HepG2 (cell line): Measurements from ENCODE around the gene MTF1. TPM values are rescaled to one million over a fixed set of nuclear protein-coding genes. Genes with fewer than 3 reads are reported as not detected.

Experiments
- ATAC-seq: fragments of 200-7000 bp; cut with Tn5 transposase; 3 replicates; pipeline ENCODE4 v1.9.1; 2020; ENCODE audit warnings: mild to moderate bottlenecking, moderate library complexity
- Bru-seq: library from RNA; stranded (reverse); fragments of 400-500 nt; gene quantifications from one replicate; lab custom pipeline; 2021; lab: Mats Ljungman, UMichigan
- BruChase-seq, 2 experiments: library from RNA; stranded (reverse); fragments of 400-500 nt; gene quantifications; one replicate each; lab custom pipeline; 2021; lab: Mats Ljungman, UMichigan
- BruUV-seq: library from RNA; stranded (reverse); fragments of 400-500 nt; replicated peaks from 2 replicates; lab custom pipeline; 2021; lab: Mats Ljungman, UMichigan
- CTCF ChIA-PET: fragments of 300-600 bp; formaldehyde crosslinking; extraction: SDS; loops from one replicate; lab custom pipeline; 2021; ENCODE audit warnings: low total read pairs, inconsistent platforms, low intra/inter-chr PET ratio; lab: Yijun Ruan, JAX
- POLR2A ChIA-PET: fragments of 350-600 bp; sonication (Branson Sonifier 250); formaldehyde crosslinking; loops from one replicate; lab custom pipeline; 2020; ENCODE audit warnings: antibody characterized with exemption, inconsistent platforms; lab: Yijun Ruan, JAX
- DNase-seq: peaks from one replicate; pipeline ENCODE4 v3.0.0-alpha.2; 2015; ENCODE audit warnings: low spot score
- FAIRE-seq: peaks from 3 replicates; lab custom pipeline; 2011; peaks lifted over from hg19 to GRCh38; lab: Jason Lieb, UNC
- H2AFZ ChIP-seq: one replicate; pipeline ENCODE4 v1.6.1; 2011; ENCODE audit warnings: low read length, inconsistent platforms
- H3K27ac ChIP-seq: fragments of 300-600 bp; 3 replicates; pipeline ENCODE4 v1.8.0; 2011; ENCODE audit warnings: mixed run types, mild to moderate bottlenecking, mixed read lengths, low read length, inconsistent platforms; ENCODE audit not compliant: insufficient read depth; ENCODE audit errors: extremely low read length
- H3K27me3 ChIP-seq, 2 experiments: fragments of 200-600 bp in 1 of 2; 2 replicates in 1 of 2; 3 replicates in 1 of 2; pipeline versions ENCODE4 v1.6.0 to v1.8.0; 2011; ENCODE audit warnings: low read length in 2 of 2, mild to moderate bottlenecking in 2 of 2, moderate library complexity in 2 of 2, inconsistent platforms in 1 of 2; ENCODE audit not compliant: insufficient read depth in 2 of 2, control insufficient read depth in 1 of 2
- H3K36me3 ChIP-seq, 2 experiments: fragments of 200-600 bp in 1 of 2; replicated peaks in 1 of 2; 2 replicates in 1 of 2; 3 replicates in 1 of 2; pipeline versions ENCODE4 v1.5.1 to v1.8.0; 2011; ENCODE audit warnings: low read length in 2 of 2, inconsistent platforms in 1 of 2; ENCODE audit not compliant: insufficient read depth in 2 of 2, control insufficient read depth in 1 of 2
- H3K4me1 ChIP-seq: 2 replicates; pipeline ENCODE4 v1.5.1; 2012; ENCODE audit warnings: low read length, inconsistent platforms; ENCODE audit not compliant: insufficient read depth
- H3K4me2 ChIP-seq: 2 replicates; pipeline ENCODE4 v1.6.0; 2011; ENCODE audit warnings: low read depth, low read length, inconsistent platforms
- H3K4me3 ChIP-seq, 3 experiments: fragments of 200-600 bp in 1 of 3; sonication (generic), shearing (Covaris generic) in 1 of 3; replicated peaks in 1 of 3; 2 replicates each; pipeline ENCODE4 v1.5.1; 2011 to 2016; ENCODE audit warnings: low read length in 3 of 3, inconsistent platforms in 2 of 3, low read depth in 2 of 3, mild to moderate bottlenecking in 2 of 3, control low read depth in 1 of 3, mixed read lengths in 1 of 3; ENCODE audit not compliant: insufficient read depth in 1 of 3
- H3K79me2 ChIP-seq: one replicate; pipeline ENCODE4 v1.6.1; 2011; ENCODE audit warnings: low read length, inconsistent platforms; ENCODE audit not compliant: insufficient read depth
- H3K9ac ChIP-seq: 2 replicates; pipeline ENCODE4 v1.6.0; 2011; ENCODE audit warnings: mild to moderate bottlenecking, low read depth, low read length, inconsistent platforms; ENCODE audit not compliant: insufficient read depth
- H3K9me3 ChIP-seq: 2 replicates; pipeline ENCODE4 v1.5.1; 2012; ENCODE audit warnings: mild to moderate bottlenecking, low read length
- H4K20me1 ChIP-seq: 2 replicates; pipeline ENCODE4 v1.6.0; 2011; ENCODE audit warnings: inconsistent platforms, mild to moderate bottlenecking, low read length, moderate library complexity; ENCODE audit not compliant: insufficient read depth
- ATF7 ChIP-seq, 2 experiments: fragments of 450-650 bp in 1 of 2; sonication (generic) in 1 of 2; formaldehyde crosslinking in 1 of 2; IDR thresholded peaks; 2 replicates each; pipeline versions ENCODE4 v1.4.0 to v1.6.1; 2016 to 2020; ENCODE audit warnings: antibody characterized with exemption in 1 of 2, mild to moderate bottlenecking in 1 of 2, missing genetic modification reagents in 1 of 2
- HNRNPK ChIP-seq: fragments of 200-400 bp; formaldehyde crosslinking; IDR thresholded peaks from 2 replicates; pipeline ENCODE4 v1.6.1; 2018; ENCODE audit warnings: low read length, low read depth, moderate library complexity, mild to moderate bottlenecking; ENCODE audit not compliant: poor library complexity, severe bottlenecking
- KLF12 ChIP-seq: sonication (generic); formaldehyde crosslinking; IDR thresholded peaks from 2 replicates; pipeline ENCODE4 v1.4.0; 2020; ENCODE audit warnings: missing genetic modification reagents, borderline replicate concordance
- MIER3 ChIP-seq: IDR thresholded peaks from 2 replicates; pipeline ENCODE4 v1.6.1; 2016; ENCODE audit warnings: missing compliant biosample characterization, borderline replicate concordance
- POGZ ChIP-seq: sonication (generic); formaldehyde crosslinking; IDR thresholded peaks from 2 replicates; pipeline ENCODE4 v1.4.0; 2020; ENCODE audit warnings: mild to moderate bottlenecking, missing genetic modification reagents
- PPARG ChIP-seq: conservative IDR thresholded peaks from 2 replicates; pipeline ENCODE4 v1.6.1; 2016; ENCODE audit warnings: missing biosample characterization, missing genetic modification reagents
- SMC3 ChIP-seq: IDR thresholded peaks from 2 replicates; pipeline ENCODE4 v1.6.1; 2011; ENCODE audit warnings: low read length, improper control_type of control experiment
- SPEN ChIP-seq: sonication (generic); formaldehyde crosslinking; IDR thresholded peaks from 2 replicates; pipeline ENCODE4 v1.5.1; 2020; ENCODE audit warnings: low read depth, mild to moderate bottlenecking, missing genetic modification reagents
- TEAD2 ChIP-seq: sonication (generic); formaldehyde crosslinking; IDR thresholded peaks from 2 replicates; pipeline ENCODE4 v1.9.0; 2021; ENCODE audit warnings: missing genetic modification reagents
- YEATS4 ChIP-seq: sonication (generic); formaldehyde crosslinking; IDR thresholded peaks from 2 replicates; pipeline ENCODE4 v1.4.0; 2020; ENCODE audit warnings: missing genetic modification reagents, borderline replicate concordance
- ZNF138 ChIP-seq: sonication (generic); formaldehyde crosslinking; IDR thresholded peaks from 2 replicates; pipeline ENCODE4 v1.5.0; 2020; ENCODE audit warnings: mild to moderate bottlenecking, low read depth, missing genetic modification reagents
- ZNF280D ChIP-seq: sonication (generic); formaldehyde crosslinking; IDR thresholded peaks from 2 replicates; pipeline ENCODE4 v1.5.1; 2020; ENCODE audit warnings: mild to moderate bottlenecking, missing genetic modification reagents
- ZNF557 ChIP-seq: sonication (generic); formaldehyde crosslinking; IDR thresholded peaks from 2 replicates; pipeline ENCODE4 v1.4.0; 2020; ENCODE audit warnings: missing genetic modification reagents
- ZNF598 ChIP-seq: sonication (generic); formaldehyde crosslinking; IDR thresholded peaks from 2 replicates; pipeline ENCODE4 v1.5.1; 2020; ENCODE audit warnings: mild to moderate bottlenecking, missing genetic modification reagents, borderline replicate concordance
- WGBS: methylation state at CpG from one replicate; pipeline ENCODE4 v1.1.6; 2017; ENCODE audit warnings: low lambda C conversion rate; 5-methylcytosine and 5-hydroxymethylcytosine counted together
- in situ Hi-C: cut with HindIII; loops from 2 replicates; pipeline ENCODE4 v1.10.0; 2017; ENCODE audit warnings: low pct_unique_long_range_greater_than_20kb; ENCODE audit not compliant: extremely low pct_ligation_motif_present
- intact Hi-C: fragments of 100-400 bp; cut with micrococcal nuclease; formaldehyde crosslinking; loops from one replicate; pipeline ENCODE4 v1.10.0; 2022; ENCODE audit not compliant: unreplicated experiment
- long read RNA-seq, 2 experiments: library from RNA in 1 of 2; library from polyadenylated mRNA in 1 of 2; stranded (forward) in 1 of 2; unstranded in 1 of 2; transcript quantifications; one replicate each; pipeline ENCODE4 v2.0.0, GENCODE V29; 2019 to 2022
- polyA minus RNA-seq, 3 experiments: library from RNA; depleted of rRNA, polyadenylated mRNA; stranded (reverse); fragments of >200 nt; gene quantifications; 2 replicates each; pipeline ENCODE4 v1.2.3, GENCODE V29; 2011; ENCODE audit warnings: low replicate concordance in 1 of 3
- polyA plus RNA-seq, 8 experiments: library from polyadenylated mRNA; depleted of rRNA in 3 of 8; stranded (reverse) in 7 of 8; unstranded in 1 of 8; fragments of >200 nt; fragmentation: Illumina TruSeq in 4 of 8; extraction: Trizol in 4 of 8; gene quantifications; 2 replicates each; pipeline versions ENCODE4 v1.2.1 to v1.2.3, GENCODE V29; 2011 to 2016; ENCODE audit warnings: low read depth in 4 of 8, missing spikeins in 1 of 8, mixed read lengths in 1 of 8; ENCODE audit not compliant: insufficient read depth in 1 of 8
- total RNA-seq, 5 experiments: library from RNA; depleted of rRNA; stranded (reverse); fragments of >200 nt; fragmentation: Illumina TruSeq; extraction: Trizol; gene quantifications; 2 replicates each; pipeline ENCODE4 v1.2.3, GENCODE V29; 2016; ENCODE audit warnings: low read depth in 1 of 5

Gene MTF1
- total RNA-seq (2016; rRNA removed; fragmentation: Illumina TruSeq; extraction: Trizol) (3.3 and 7.2 TPM in 2 replicates), polyA plus RNA-seq (2011; rRNA removed) (2.4 and 2.6 TPM in 2 replicates), polyA minus RNA-seq (2011; rRNA and poly(A)+ RNA removed; ENCODE audit: low replicate concordance) (5.0 and 11.1 TPM in 2 replicates), Bru-seq, nascent RNA (percentile 56 among the genes with signal in this experiment), BruChase-seq, experiment 1, labeled RNA remaining after a 6-hour chase (percentile 64 among the genes with signal in this experiment), BruChase-seq, experiment 2, labeled RNA remaining after a 2-hour chase (percentile 64 among the genes with signal in this experiment)
- 0.44 and 1.0 TPM in 2 replicates for total RNA-seq (2016; cell fraction: cytosol; rRNA removed; fragmentation: Illumina TruSeq; extraction: Trizol; ENCODE audit: low read depth)
- 1.8 and 3.4 TPM in 2 replicates for total RNA-seq (2016; cell fraction: insoluble cytoplasmic fraction; rRNA removed; fragmentation: Illumina TruSeq; extraction: Trizol)
- 1.5 and 2.7 TPM in 2 replicates for total RNA-seq (2016; cell fraction: membrane; rRNA removed; fragmentation: Illumina TruSeq; extraction: Trizol)
- 6.9 and 7.9 TPM in 2 replicates for total RNA-seq (2016; cell fraction: nucleus; rRNA removed; fragmentation: Illumina TruSeq; extraction: Trizol)
- 1.9 and 2.1 TPM in 2 replicates for polyA plus RNA-seq (2011; cell fraction: cytosol; rRNA removed)
- polyA plus RNA-seq (2011; cell fraction: nucleus; rRNA removed): 2.3 and 4.5 TPM in 2 replicates
- 2.0 TPM in 2 replicates for polyA plus RNA-seq (2012)
- polyA plus RNA-seq (2016; cell fraction: cytosol; fragmentation: Illumina TruSeq; extraction: Trizol; ENCODE audit: low read depth): 0.36 and 0.66 TPM in 2 replicates
- polyA plus RNA-seq (2016; cell fraction: insoluble cytoplasmic fraction; fragmentation: Illumina TruSeq; extraction: Trizol; ENCODE audit: low read depth): 3.2 and 3.4 TPM in 2 replicates
- 0.65 and 2.4 TPM in 2 replicates for polyA plus RNA-seq (2016; cell fraction: membrane; fragmentation: Illumina TruSeq; extraction: Trizol; ENCODE audit: low read depth)
- polyA plus RNA-seq (2016; cell fraction: nucleus; fragmentation: Illumina TruSeq; extraction: Trizol; ENCODE audit: insufficient read depth, low read depth): 5.6 and 7.1 TPM in 2 replicates
- polyA minus RNA-seq (2011; cell fraction: cytosol; rRNA and poly(A)+ RNA removed): 1.8 and 2.0 TPM in 2 replicates
- 4.0 and 4.5 TPM in 2 replicates for polyA minus RNA-seq (2011; cell fraction: nucleus; rRNA and poly(A)+ RNA removed)
- long read RNA-seq, experiment 1, partial matches to known transcripts: 0 of 1 reads
- long read RNA-seq, experiment 1, other reads (novel, unspliced or antisense): 1 of 1 reads
- long read RNA-seq, experiment 2, partial matches to known transcripts: 0 of 5 reads
- long read RNA-seq, experiment 2, other reads (novel, unspliced or antisense): 5 of 5 reads

- peak; percentile 55 for FAIRE-seq
- TF ChIP-seq KLF12 (CRISPR knock-in tag) (no peak), POGZ (CRISPR knock-in tag) (no peak), PPARG (0 out of 2 replicates have a peak, but pooled peaks have one; percentile 21), SMC3 (peak; percentile 24; the same call in 1 of the 2 replicates), SPEN (CRISPR knock-in tag) (peak; percentile 29), ATF7 (IDR thresholded peaks at IDR 0.05) (no peak), ATF7 (CRISPR knock-in tag; IDR thresholded peaks at IDR 0.05) (no peak), MIER3 (CRISPR knock-in tag) (peak; percentile 46; the same call in 1 of the 2 replicates), YEATS4 (CRISPR knock-in tag) (peak; percentile 82), ZNF557 (CRISPR knock-in tag) (no peak), ZNF138 (CRISPR knock-in tag) (no peak), TEAD2 (no peak), ZNF280D (CRISPR knock-in tag) (no peak), ZNF598 (CRISPR knock-in tag) (0 out of 2 replicates have a peak, but pooled peaks have one; percentile 29), HNRNPK (no peak)
Measured at GRCh38 chr1:37859507-37860345, at the start of gene MTF1. MTF1 (minus strand) TSS chr1:37859592; CDS start chr1:37857658, 1,934 bp downstream.

More at GRCh38 chr1:37859507-37860345, at the start of gene MTF1:
- Histone ChIP-seq H3K36me3 (peaks cover 3 to 8% of the 10 kb centered on the region in 2 experiments; a peak in 4 of 5 replicates), H3K4me1 (peaks cover 27% of the 10 kb centered on the region), H3K4me3 (peak within 1 kb of the TSS; percentile 92 to 99 (median 99)), H2AFZ (no peak within 1 kb of the TSS), H3K4me2 (peak within 1 kb of the TSS; percentile 95), H3K27me3 (peaks cover 0 to 5% of the 10 kb centered on the region in 2 experiments; a peak in 2 of 5 replicates), H3K9me3 (no peaks in the 10 kb centered on the region), H3K9ac (peak within 1 kb of the TSS; percentile 84), H3K79me2 (peaks cover 19% of the 10 kb centered on the region), H3K27ac (peak within 1 kb of the TSS; percentile 81), H4K20me1 (no peaks in the 10 kb centered on the region)
- ChIA-PET POLR2A (interaction anchor here (0.7 to 1.6 kb wide), 16 partner anchors 9 to 384 kb away, joined by 3 to 19 read pairs (median 4); partner anchors contain the start of genes C1orf122, CDCA8, GNL2 and YRDC), CTCF (interaction anchor here (0.8 kb wide), 1 partner anchor 49 kb away, joined by 6 read pairs; no protein-coding TSS in a partner anchor)
- 0% methylated on average over 16 of the region's 61 CpGs for WGBS
- peak; percentile 95 for DNase-seq
- TSS peak; percentile 95 for BruUV-seq
- in situ Hi-C loops: loop anchor here (5.0 kb wide), 1 partner anchor 47 kb away; no protein-coding TSS in a partner anchor
- intact Hi-C loops: loop anchor here (1.0 kb wide), 2 partner anchors 48 to 52 kb away; partner anchors contain the start of gene C1orf122
- ATAC-seq: peak; percentile 98
